Fibroblast of skin of left biceps (primary cell): ENCODE measurements around the gene INTS4.
"Not testable (repeated sequence)": the region's sequence is repeated elsewhere in the genome, so short reads cannot be mapped to it uniquely, and the experiment has no call there.

ENCODE experiments used
- DNase-seq, 2 experiments: peaks; one replicate each; pipeline ENCODE4 v3.0.0-alpha.2; 2013; ENCODE audit warnings: low read depth in 2 of 2

The INTS4 gene

GRCh38 chr11:78022397-78023396 is 28.2 kb upstream of the INTS4 start, which contains the start of gene KCTD14:
KCTD14 (minus strand) TSS chr11:78023276; CDS start chr11:78023249, 27 bp downstream.
- no peak for DNase-seq

- no peak for DNase-seq
These were observed 27.1 kb upstream of the INTS4 start for GRCh38 chr11:78021611-78022010.

GRCh38 chr11:78020246-78020645 is 25.8 kb upstream of the INTS4 start:
- DNase-seq = no peak

- DNase-seq = no peak
These were observed 25.3 kb upstream of the INTS4 start for GRCh38 chr11:78019808-78020207.

GRCh38 chr11:78015878-78016277 is 21.4 kb upstream of the INTS4 start:
- DNase-seq = no peak

- DNase-seq = not testable (repeated sequence)
These were observed 20.6 kb upstream of the INTS4 start for GRCh38 chr11:78014937-78015520.

GRCh38 chr11:78011301-78011700 is 16.8 kb upstream of the INTS4 start:
- DNase-seq = no peak

GRCh38 chr11:78010755-78011154 is 16.3 kb upstream of the INTS4 start:
- DNase-seq = no peak

GRCh38 chr11:78010304-78010703 is 15.8 kb upstream of the INTS4 start:
- no peak for DNase-seq

GRCh38 chr11:78009062-78009461 is 14.6 kb upstream of the INTS4 start:
- DNase-seq = no peak

GRCh38 chr11:78000193-78000592 is 5.7 kb upstream of the INTS4 start:
- DNase-seq = peak; percentile 20 to 28

- DNase-seq = no peak
These were observed 5.1 kb upstream of the INTS4 start for GRCh38 chr11:77999446-78000030.

- DNase-seq = no peak
These were observed 566 bp downstream of the INTS4 start for GRCh38 chr11:77993902-77994301.

GRCh38 chr11:77990981-77991380 is 3.5 kb downstream of the INTS4 start:
- DNase-seq = no peak

GRCh38 chr11:77986456-77986855 is 8.0 kb downstream of the INTS4 start:
- DNase-seq = not testable (repeated sequence)

- no peak for DNase-seq
These were observed 13.0 kb downstream of the INTS4 start for GRCh38 chr11:77981346-77981947.

- no peak for DNase-seq
These were observed 26.1 kb downstream of the INTS4 start for GRCh38 chr11:77968337-77968736.

GRCh38 chr11:77967753-77968152 is 26.7 kb downstream of the INTS4 start:
- DNase-seq = no peak

- no peak for DNase-seq
These were observed 27.3 kb downstream of the INTS4 start for GRCh38 chr11:77967121-77967520.

GRCh38 chr11:77966338-77966737 is 28.1 kb downstream of the INTS4 start:
- no peak for DNase-seq

- DNase-seq = peak in 1 of 2 experiments; percentile 6
These were observed 35.0 kb downstream of the INTS4 start for GRCh38 chr11:77959434-77959833.

GRCh38 chr11:77958583-77959177 is 35.8 kb downstream of the INTS4 start:
- DNase-seq = not testable (repeated sequence)
